GM12891 (cell line): ENCODE measurements around the gene ACSS2.

Experiments used
- POLR2A ChIP-seq: IDR thresholded peaks from 2 replicates; pipeline ENCODE4 v1.6.1; 2011; ENCODE audit warnings: low read depth, low read length, control low read depth
- POLR2AphosphoS5 ChIP-seq: IDR thresholded peaks from 2 replicates; pipeline ENCODE4 v1.6.1; 2011; ENCODE audit warnings: low read depth, low read length, control low read depth
- SPI1 ChIP-seq: IDR thresholded peaks from 2 replicates; pipeline ENCODE4 v1.6.1; 2011; ENCODE audit warnings: low read depth, low read length, control low read depth

DNA sequence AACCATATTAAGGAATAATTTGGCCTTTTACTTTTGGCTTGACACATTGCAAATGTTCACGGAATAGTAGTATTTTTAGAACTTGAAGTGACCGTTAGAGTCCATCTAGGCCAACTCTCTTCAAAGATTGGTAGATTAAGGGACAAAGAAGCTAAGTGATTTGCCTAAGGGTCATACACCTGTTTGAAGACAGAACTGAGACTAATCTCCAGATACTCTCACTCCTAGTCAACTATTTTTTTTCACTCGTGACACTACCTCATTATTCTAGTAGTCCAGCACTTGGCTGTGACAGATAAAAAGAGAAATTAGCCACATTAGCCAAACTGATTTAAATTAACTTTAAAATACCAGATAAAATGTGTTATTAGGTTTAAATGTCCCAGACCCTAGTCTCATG lies 10.6 kb downstream of the ACSS2 start:
- TF ChIP-seq POLR2AphosphoS5 (no peak), SPI1 (0 out of 2 replicates have a peak, but pooled peaks have one; percentile 33), POLR2A (no peak)
